GM21737 (cell line): Measurements from ENCODE around the gene NOL6.
"Not testable (repeated sequence)": the region's sequence is repeated elsewhere in the genome, so short reads cannot be mapped to it uniquely, and the experiment has no call there.

Experiments used
- ATAC-seq: cut with Tn5 transposase; IDR thresholded peaks from one replicate; pipeline ENCODE4 v1.9.1; 2021; ENCODE audit warnings: mild to moderate bottlenecking, moderate library complexity; ENCODE audit not compliant: unreplicated experiment

Gene NOL6

DNA sequence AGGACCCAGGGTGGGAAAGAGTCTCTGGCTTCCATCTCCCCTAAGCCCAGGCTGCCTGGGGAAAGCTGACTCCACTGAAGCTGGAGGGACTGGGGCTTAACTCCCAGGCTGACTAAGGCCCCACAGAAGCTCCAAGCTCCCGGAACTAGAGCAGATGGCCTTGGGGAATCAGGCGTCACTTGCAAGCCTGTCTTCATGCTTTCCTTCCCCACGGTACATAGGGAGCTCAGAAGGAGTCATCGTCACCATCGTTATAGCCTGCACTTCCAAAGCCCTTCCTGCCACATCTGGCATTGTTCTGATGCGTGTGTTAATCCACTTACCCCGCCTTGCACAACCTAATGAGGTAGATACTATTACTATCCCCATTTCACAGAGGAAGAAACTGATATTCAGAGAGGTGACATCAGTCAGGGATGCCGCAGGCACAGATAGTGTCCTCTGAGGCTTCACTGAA is 37.9 kb downstream of the NOL6 start:
- ATAC-seq: no peak

DNA sequence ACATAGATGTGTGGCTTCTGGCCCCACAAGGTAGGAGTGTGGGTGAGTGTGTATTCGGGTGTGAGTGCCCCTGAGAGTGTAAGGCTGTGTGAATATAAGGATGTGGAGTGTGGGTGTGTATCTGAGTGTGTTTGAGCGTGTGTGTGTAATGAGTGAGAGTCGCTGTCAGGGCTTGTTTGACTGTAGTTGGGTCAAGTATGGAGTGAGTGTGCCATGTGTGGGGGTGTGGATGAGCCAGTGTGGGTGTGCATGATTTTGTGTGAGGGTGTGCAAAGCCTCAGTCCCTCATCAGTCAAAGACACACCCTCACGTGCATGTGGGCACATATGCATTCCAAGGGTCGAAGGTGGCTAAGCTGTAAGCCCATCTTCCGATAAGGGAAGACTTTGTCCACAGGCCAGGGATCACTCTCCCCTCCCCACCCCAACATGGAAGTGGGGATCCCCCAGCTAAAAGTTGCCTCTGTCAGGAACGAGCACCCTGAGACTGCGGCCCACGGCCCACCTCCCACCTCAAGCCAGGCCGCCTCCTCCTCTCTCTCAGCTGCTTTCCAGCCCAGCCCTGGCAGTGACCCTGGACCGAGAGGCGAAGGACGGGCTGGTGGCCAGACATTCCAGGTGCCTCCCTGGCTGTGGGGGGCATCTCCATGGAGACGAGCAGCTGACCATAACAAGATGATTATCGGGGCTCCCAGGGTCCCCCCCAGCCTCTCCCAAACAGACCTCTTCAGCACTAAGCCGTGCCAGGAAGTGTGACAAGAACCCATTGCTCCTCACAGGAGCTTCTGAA is 39.2 kb downstream of the NOL6 start:
- ATAC-seq: no peak

DNA sequence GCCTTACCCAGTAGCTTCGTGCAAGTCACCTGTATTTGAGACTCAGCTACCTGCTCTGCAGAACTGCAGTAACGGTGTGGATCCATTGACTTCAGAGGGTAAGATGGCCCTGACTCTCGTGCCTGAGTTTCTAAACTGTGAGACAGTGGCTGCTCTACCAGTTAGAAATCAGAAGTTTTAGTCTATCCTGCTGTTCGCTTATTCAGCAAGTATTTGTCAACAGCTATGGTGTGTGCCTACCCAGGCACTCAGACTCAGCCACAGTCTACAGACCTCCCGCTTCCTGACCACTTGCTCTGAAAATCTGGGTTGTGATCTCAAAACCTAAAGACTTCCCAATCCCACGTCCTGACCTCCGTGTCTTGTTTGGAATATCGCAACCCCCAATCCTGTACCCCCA is 39.9 kb downstream of the NOL6 start:
- ATAC-seq: no peak

DNA sequence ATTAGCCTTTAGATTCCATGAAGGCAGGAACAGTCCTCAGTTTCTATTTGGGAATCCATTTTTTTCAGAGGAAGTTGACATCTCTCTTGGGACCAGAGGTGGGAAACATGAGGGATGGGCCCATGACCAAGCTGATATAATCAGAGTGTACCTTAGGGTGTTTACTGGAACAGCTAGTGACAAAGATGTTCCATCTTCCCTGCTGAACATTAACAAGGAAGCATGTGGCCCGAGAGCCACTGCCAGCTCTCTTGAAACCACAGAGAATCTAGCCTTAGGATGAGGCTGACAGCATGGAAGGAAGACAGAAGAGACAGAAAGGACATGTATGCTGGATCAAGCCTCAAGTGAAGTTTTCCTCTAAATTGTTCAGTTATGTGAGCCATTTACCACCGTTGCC is 42.3 kb downstream of the NOL6 start:
- no peak for ATAC-seq

DNA sequence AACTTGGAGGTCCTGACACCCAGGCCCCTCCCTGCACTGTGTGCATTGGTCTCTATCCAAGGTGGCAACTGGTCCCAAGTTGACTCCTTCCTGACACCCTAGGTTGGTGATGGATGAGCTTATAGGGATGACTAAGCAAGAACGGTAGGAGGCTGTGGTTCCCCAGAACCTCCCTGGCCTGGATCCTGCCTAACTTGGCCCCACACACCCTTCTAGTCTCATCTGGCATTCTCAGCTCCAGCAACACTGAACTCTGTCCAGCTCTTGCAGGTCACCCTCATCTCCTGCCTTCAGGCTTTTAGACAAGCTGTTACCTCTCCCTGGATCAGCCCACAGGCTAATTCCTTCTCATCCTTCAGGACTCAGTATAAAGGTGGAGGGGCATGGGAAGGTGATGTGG is 42.8 kb downstream of the NOL6 start:
- ATAC-seq: no peak

DNA sequence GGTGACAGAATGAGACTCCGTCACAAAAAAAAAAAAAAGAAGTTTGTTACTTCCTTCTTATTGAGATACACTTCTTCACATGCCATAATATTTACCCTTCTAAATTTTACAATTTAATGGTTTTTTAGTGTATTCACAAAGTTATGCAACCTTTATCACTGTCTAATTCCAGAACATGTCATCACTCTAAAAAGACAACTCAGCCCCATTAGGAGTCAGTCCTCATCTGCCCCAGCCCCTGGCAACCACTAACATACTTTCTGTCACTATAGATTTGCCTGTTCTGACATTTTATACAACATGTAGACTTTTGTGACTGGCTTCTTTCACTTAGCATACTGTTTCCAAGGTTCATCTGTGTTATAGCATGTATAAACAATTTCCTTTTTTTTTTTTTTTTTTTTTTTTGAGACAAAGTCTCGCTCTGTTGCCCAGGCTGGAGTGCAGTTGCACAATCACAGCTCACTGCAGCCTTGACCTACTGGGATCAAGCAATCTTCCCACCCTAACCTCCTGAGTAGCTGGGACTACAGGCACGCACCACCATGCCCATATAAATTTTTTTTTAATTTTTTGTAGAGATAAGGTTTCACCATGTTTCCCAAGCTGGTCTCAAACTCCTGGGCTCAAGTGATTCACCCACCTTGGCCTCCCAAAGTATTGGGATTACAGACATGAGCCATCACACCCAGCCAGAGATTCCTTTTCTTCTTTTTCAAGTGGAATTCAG is 44.3 kb downstream of the NOL6 start:
- ATAC-seq: no peak

DNA sequence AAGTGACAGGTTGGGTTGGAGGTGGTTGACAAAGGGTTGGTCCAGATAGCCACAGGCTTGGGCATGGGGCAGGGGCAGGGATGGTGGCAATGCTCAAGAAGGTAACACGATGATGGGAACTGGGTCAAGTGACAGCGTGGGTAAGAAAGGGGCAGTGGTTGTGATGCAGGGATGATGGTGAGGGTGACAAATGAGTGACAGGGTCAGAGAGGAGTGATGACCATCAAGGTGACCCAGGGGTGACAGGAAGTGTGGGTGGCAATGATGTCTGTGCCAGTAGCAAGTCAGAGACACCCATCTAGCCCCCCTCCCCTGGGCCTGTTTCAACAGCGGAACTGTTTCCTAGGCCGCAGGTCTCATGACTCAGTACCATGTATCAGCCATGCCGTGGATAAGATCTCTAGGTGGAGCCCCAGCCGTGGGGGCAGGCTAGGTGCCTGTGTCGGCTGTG is 46.9 kb downstream of the NOL6 start:
- ATAC-seq: no peak

DNA sequence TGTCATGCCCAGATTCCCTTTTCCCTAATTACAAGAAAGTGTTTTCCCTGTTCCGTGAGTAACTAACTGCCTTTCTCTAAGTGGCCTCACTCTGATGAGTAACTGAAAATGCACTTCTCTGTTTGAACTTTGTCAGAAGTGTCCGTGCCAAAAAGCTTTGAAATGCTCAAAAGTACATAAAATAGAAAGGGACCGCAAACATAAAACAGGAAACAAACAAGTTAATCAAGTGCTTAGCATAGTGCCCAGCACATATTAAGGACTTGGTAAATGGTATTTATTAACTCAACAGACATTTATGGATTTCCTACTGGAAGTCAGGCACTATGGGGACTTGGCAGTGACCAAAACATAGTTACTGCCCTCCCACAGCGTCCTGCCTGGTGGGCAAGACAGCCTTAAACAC is 48.6 kb downstream of the NOL6 start:
- no peak for ATAC-seq

DNA sequence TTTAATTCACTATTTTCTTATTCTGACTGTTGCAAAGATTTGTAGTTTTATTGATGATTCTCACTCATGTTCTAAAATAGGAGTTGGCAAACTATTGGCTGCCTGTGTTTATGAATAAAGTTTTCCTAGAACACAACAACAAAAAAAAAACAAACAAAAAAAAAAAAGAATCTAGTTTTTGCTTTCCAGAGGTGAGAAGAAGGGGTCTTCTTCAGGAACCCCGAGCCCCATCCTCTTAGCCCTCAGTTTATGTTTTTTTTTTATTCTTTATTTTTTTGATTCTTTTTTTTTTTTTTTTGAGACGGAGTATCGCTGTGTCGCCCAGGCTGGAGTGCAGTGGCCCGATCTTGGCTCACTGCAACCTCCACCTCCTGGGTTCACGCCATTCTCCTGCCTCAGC is 49.2 kb downstream of the NOL6 start:
- not testable (repeated sequence) for ATAC-seq

DNA sequence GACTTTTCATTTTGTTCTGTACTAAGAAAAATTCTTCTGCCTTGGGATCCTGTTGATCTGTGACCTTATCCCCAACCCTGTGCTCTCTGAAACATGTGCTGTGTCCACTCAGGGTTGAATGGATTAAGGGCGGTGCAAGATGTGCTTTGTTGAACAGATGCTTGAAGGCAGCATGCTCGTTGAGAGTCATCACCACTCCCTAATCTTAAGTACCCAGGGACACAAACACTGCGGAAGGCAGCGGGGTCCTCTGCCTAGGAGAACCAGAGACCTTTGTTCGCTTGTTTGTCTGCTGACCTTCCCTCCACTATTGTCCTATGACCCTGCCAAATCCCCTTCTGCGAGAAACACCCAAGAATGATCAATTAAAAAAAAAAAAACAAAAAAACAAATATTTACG is 49.7 kb downstream of the NOL6 start:
- not testable (repeated sequence) for ATAC-seq

DNA sequence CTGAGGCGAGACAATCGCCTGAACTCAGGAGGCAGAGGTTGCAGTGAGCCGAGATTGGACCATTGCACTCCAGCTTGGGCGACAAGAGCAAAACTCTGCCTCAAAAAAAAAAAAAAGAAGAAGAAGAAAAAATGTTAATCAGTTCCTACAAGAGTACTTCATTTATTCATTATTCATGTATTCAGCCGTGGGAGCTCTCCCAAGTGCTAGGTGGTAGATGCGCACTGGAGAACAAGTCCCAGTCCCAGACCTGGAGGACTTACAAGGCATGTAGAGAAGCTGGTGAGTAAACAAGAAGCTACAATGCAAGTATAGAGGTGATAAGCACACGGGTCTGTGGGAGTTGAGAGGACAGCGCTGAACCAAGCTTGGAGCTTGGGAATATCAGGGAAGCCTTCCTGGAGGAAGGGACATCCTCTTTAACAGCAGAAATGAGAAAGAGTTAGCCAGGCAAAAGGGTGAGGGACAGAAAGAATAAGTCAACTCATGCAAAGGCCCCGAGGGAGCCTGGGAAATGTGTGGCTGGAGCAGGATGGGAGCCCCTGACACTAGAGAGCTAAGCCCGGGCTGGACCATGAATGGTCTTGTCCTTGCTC is 53.9 kb downstream of the NOL6 start:
- no peak for ATAC-seq

DNA sequence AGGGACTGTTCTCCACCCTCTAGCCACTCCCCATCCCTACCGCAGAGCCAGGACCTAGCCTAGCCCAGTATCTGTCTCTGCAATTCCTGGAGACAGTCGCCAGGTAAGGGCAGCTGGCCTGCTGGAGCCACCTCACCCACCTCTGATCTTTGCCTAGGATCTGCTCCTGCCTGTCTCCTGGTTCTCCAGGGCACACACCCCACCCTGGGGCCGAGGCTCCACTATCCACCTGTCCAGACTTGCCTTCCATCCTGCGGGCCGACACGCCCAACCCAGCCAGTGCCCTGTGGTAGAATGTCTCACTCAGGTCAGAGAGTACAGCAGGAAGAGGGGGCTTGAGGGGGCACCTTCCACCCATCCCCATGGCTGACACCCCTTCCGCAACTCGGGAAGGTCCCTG is 55.6 kb downstream of the NOL6 start:
- no peak for ATAC-seq

DNA sequence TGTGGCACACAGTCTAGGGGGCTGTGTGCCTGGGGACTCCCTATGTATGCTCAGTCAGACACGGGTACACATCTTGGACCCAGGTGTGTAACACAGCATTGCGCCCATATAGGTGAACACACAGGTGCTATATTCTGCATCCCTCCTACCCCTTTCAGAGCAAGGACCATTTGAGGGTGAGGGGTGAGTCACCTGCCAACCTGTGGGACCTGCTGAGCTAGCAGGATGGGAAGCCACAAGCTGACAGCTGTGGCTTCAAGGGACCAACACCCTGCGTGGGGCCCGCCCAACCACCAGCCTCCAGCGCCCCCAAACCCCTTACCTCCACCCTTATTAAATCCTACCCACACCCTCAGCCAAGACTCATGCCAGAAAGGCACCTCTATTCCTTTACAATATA is 56.7 kb downstream of the NOL6 start:
- ATAC-seq: no peak

DNA sequence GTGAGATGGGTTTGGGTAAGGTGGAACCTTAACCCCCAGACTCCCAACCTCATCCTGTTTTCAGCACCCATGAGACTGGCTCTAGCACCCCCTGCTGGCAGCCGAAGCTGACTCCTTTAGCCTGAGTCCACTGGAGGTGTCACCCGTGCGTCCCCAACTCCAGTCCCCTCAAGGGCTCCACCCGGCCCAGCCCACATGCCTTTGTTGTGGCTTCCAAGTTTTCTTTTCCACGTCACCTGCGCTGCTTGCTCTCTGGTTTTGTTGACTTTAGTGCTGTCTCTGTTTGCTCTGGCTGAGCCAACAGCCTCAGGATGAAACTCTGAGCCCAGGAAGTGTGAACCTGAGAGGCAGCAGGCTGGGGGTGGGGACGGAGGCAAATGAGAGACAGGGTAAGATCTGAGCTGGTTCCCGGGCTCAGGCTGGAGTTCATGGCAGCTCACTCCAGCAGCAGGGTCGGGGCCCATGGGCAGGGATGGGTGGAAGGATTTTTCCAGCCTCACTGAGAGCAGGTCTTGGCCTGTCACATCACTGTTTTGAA is 58.2 kb downstream of the NOL6 start:
- no peak for ATAC-seq

DNA sequence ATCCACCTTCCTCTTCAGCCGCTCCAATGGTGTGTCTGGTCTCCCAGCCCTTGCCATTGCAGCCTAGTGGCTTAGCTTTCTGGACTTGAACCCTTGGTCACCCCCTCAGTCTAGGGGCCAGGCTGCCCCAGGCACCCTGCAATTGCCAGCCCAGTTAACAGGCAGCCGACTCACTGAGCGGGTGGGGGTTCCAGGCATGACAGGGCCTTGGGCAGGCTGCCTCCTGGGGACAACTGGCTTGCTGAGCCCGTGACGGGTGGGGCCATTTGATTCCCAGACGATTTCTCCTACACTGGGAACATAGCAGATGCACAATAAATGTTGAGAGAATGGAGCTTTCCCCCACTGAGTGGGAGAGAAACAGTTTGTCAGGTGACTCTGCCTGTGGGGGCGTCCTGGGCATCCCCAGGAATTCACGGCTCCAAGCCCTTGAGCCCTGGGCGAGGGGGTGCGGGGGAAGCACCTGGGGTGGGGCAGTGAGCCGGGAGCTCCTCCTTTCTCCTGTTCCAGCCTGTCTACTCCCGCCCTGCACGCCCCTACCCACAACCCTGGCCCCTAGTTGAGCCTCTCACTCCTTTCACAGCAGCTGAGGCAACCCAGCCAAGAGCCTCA is 58.7 kb downstream of the NOL6 start:
- no peak for ATAC-seq

DNA sequence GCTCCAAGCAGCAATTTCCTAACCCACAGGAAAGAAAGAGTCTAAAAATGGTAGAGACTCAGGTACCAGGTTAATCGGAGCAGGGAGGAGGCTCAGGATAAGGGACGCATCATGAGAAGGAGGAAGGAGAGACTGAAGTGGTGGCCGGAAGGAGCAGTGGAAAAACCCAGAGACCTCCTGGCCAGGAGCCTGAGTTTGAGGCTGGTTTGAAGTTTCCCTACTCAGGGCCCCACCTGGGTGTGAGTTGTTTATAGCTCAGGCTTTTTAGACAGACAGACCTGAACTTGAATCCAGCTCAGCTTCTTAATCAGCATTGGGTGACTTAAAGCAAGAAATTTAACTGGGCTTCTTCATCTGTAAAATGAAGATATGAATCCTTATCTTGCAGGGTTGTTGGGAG is 59.5 kb downstream of the NOL6 start:
- no peak for ATAC-seq
